ENCODE results near the gene HIPK2. TPM values are rescaled to one million over a fixed set of nuclear protein-coding genes. Genes with fewer than 3 reads are reported as not detected.
A peak's percentile ranks its signal among the peaks of the same experiment; 100 is the strongest.

HIPK2 gene
- total RNA-seq, 6 donors from 2014 or later = 38.6 to 59.6 (median 45.9) TPM

GRCh38 chr7:139799586-139799985 is 21.8 kb upstream of the HIPK2 start:
- ATAC-seq (ENCODE audit: low FRiP score in 2 of 2) = peak; percentile 63 to 82
- no peaks in the 10 kb centered on the region for H3K27me3 ChIP-seq
- H3K27ac ChIP-seq = no peak overlapping the region
- 39 to 43% methylated on average over 2 of the region's 2 CpGs for WGBS, 2 donors
- no peaks in the 10 kb centered on the region for H3K36me3 ChIP-seq
- DNase-seq = no peak
- no peaks in the 10 kb centered on the region for H3K9me3 ChIP-seq
- peaks cover 0 to 8% (median 6%) of the 10 kb centered on the region in 4 donors for H3K4me1 ChIP-seq
- no peak overlapping the region for H3K4me3 ChIP-seq
- TF ChIP-seq POLR2A (IDR thresholded peaks at IDR 0.05) (no peak), POLR2AphosphoS5 (IDR thresholded peaks at IDR 0.05) (no peak), EP300 (IDR thresholded peaks at IDR 0.05) (no peak), CTCF (IDR thresholded peaks at IDR 0.05) (no peak)

DNA sequence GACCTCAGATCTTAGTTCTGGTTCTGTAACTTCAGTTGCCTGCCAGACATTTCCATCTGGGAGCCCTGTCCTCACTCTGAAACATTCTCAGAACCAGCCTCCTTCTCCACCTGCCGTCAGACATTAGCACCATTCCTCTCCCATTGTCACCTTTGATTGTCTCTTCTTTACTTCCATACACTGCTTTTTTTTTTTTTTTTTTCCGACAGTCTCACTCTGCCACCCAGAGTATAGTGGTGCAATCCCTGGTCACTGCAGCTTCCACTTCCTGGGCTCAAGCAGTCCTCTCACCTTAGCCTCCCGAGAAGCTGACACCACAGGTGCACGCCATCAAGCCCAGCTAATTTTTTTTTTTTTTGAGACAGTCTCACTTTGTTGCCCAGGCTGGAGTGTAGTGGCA is 21.1 kb upstream of the HIPK2 start:
- no peak for ATAC-seq (ENCODE audit: low FRiP score in 2 of 2)
- H3K36me3 ChIP-seq = no peaks in the 10 kb centered on the region
- no peak for DNase-seq
- no peak overlapping the region for H3K27ac ChIP-seq
- H3K4me1 ChIP-seq = peaks cover 0 to 8% (median 6%) of the 10 kb centered on the region in 4 donors
- whole genome bisulfite sequencing, 2 donors = 67 to 93% methylated on average over 3 to 4 of the region's 4 CpGs
- no peak for TF ChIP-seq POLR2AphosphoS5 (IDR thresholded peaks at IDR 0.05)
- no peak for TF ChIP-seq CTCF (IDR thresholded peaks at IDR 0.05)
- no peak for TF ChIP-seq POLR2A (IDR thresholded peaks at IDR 0.05)
- TF ChIP-seq EP300 (IDR thresholded peaks at IDR 0.05) = no peak
- H3K27me3 ChIP-seq = no peaks in the 10 kb centered on the region
- H3K4me3 ChIP-seq = no peak overlapping the region
- no peaks in the 10 kb centered on the region for H3K9me3 ChIP-seq

- DNase-seq = no peak
- Histone ChIP-seq H3K27me3 (no peaks in the 10 kb centered on the region), H3K9me3 (no peaks in the 10 kb centered on the region), H3K27ac (no peak overlapping the region), H3K4me1 (peaks cover 0 to 8% (median 6%) of the 10 kb centered on the region in 4 donors), H3K4me3 (no peak overlapping the region), H3K36me3 (no peaks in the 10 kb centered on the region)
- no peak for ATAC-seq (ENCODE audit: low FRiP score in 2 of 2)
- TF ChIP-seq POLR2A (IDR thresholded peaks at IDR 0.05) = no peak
- no peak for TF ChIP-seq POLR2AphosphoS5 (IDR thresholded peaks at IDR 0.05)
- TF ChIP-seq CTCF (IDR thresholded peaks at IDR 0.05) = no peak
- TF ChIP-seq EP300 (IDR thresholded peaks at IDR 0.05) = no peak
- 52 to 59% methylated on average over 10 of the region's 10 CpGs for WGBS, 2 donors
Measured at GRCh38 chr7:139798221-139798620, 20.4 kb upstream of the HIPK2 start.

- ATAC-seq (ENCODE audit: low FRiP score in 2 of 2) = no peak
- no peaks in the 10 kb centered on the region for H3K36me3 ChIP-seq
- no peak for DNase-seq
- H3K9me3 ChIP-seq = no peaks in the 10 kb centered on the region
- no peak overlapping the region for H3K4me3 ChIP-seq
- no peak overlapping the region for H3K27ac ChIP-seq
- TF ChIP-seq CTCF (IDR thresholded peaks at IDR 0.05) (no peak), POLR2A (IDR thresholded peaks at IDR 0.05) (no peak), EP300 (IDR thresholded peaks at IDR 0.05) (no peak), POLR2AphosphoS5 (IDR thresholded peaks at IDR 0.05) (no peak)
- H3K27me3 ChIP-seq = no peaks in the 10 kb centered on the region
- WGBS, 2 donors = 79 to 86% methylated on average over 2 of the region's 2 CpGs
- H3K4me1 ChIP-seq = peaks cover 0 to 8% (median 6%) of the 10 kb centered on the region in 4 donors
Measured at GRCh38 chr7:139797607-139798006, 19.8 kb upstream of the HIPK2 start.

GRCh38 chr7:139791316-139791715 is 13.5 kb upstream of the HIPK2 start:
- H3K27me3 ChIP-seq = no peaks in the 10 kb centered on the region
- H3K27ac ChIP-seq = no peak overlapping the region
- no peaks in the 10 kb centered on the region for H3K36me3 ChIP-seq
- 93% methylated on average over 7 of the region's 7 CpGs for WGBS, 2 donors
- ATAC-seq (ENCODE audit: low FRiP score in 2 of 2) (no peak), DNase-seq (no peak)
- H3K4me1 ChIP-seq = no peaks in the 10 kb centered on the region
- TF ChIP-seq POLR2AphosphoS5 (IDR thresholded peaks at IDR 0.05) (no peak), CTCF (IDR thresholded peaks at IDR 0.05) (no peak), EP300 (IDR thresholded peaks at IDR 0.05) (no peak), POLR2A (IDR thresholded peaks at IDR 0.05) (no peak)
- no peaks in the 10 kb centered on the region for H3K9me3 ChIP-seq
- H3K4me3 ChIP-seq = no peak overlapping the region
